GM12872 (cell line): ENCODE results near the gene WDPCP.

Experiments
- CTCF ChIP-seq: IDR thresholded peaks from 3 replicates; pipeline ENCODE4 v1.5.1; 2011; ENCODE audit warnings: low read depth, mild to moderate bottlenecking, low read length, moderate library complexity; ENCODE audit not compliant: insufficient read depth

Gene WDPCP

GRCh38 chr2:63334910-63335309 lies 253.4 kb downstream of the WDPCP start:
- no peak for TF ChIP-seq CTCF

DNA sequence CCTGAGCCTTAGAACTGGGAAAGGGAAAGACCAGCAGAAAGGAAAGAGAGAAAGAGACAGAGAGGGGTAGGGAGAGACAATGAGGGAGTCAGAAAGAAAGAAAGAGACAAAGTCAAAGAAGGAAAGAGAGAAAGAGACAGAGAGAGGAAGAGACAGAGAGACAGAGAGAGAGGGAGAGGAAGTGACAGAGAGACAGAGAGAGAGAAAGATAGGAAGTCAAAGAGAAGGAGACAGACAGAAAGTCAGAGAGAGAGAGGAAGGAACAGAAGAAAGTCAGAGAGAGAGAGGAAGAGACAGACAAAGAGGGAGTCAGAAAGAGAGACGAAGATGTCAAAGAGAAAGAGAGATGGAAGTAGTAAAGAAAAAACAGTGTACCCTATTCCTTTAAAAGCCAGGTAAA lies 261.8 kb downstream of the WDPCP start:
- TF ChIP-seq CTCF, result no peak

DNA sequence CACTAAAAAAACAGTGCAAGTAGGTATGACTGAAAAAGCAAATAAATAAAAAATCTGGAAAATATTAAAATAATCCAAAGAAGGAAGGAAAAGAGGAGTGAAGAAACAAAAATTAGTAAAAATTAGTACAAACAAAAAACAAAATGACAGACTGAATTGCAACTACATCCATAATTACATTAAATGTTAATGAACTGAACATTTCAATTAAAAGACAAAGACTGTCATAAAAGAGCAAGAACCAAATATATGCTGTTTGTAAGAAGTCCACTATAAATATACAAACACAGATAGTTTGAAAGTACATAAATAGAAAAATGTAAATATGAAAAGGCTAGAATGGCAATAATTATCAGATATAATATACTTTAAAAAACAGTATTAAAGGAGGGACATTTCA lies 267.6 kb downstream of the WDPCP start:
- TF ChIP-seq CTCF, result no peak

DNA sequence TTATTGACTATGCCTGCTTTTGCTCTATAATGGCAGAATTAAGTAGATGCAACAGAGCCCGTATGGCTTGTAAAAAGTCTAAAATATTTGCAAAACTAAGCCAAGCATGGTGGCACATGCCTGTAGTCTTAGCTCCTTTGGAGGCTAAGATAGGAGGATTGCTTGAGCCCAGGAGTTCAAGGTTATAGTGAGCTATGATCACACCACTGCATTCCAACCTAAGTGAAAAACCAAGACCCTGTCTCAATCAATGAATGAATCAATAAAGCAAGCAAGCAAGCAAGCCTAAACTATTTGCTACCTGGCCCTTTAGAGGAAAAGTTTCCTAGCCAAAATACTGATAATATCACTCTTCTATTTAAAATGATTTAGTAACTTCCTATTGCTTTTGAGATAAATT lies 277.7 kb downstream of the WDPCP start:
- no peak for TF ChIP-seq CTCF

- no peak for TF ChIP-seq CTCF
These were observed 286.8 kb downstream of the WDPCP start for GRCh38 chr2:63301481-63301880.

GRCh38 chr2:63300835-63301234 lies 287.4 kb downstream of the WDPCP start:
- peak; percentile 26; the same call in 1 of the 3 replicates for TF ChIP-seq CTCF

DNA sequence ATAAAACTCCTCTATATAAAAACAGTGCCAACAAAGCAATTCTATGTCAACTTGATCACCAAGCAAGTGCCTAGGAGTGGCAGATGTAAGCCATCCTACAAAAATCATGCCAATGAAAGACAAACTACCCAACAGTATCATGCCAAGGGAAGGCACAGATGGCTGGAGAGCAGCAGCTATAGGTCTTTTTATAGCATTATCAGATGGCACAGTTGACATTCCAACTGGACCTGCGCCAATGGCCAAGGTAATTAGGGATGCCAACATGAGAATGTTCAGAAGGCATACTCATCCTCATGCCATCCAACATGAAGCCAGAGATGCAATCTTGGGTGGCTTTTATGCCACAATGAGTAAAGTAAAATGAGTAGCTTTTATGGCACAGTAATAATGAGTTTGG lies 300.3 kb downstream of the WDPCP start:
- no peak for TF ChIP-seq CTCF

GRCh38 chr2:63283273-63283672 lies 305.0 kb downstream of the WDPCP start:
- TF ChIP-seq CTCF, result no peak
